Measurements from ENCODE around the gene ENPP7.

DNA sequence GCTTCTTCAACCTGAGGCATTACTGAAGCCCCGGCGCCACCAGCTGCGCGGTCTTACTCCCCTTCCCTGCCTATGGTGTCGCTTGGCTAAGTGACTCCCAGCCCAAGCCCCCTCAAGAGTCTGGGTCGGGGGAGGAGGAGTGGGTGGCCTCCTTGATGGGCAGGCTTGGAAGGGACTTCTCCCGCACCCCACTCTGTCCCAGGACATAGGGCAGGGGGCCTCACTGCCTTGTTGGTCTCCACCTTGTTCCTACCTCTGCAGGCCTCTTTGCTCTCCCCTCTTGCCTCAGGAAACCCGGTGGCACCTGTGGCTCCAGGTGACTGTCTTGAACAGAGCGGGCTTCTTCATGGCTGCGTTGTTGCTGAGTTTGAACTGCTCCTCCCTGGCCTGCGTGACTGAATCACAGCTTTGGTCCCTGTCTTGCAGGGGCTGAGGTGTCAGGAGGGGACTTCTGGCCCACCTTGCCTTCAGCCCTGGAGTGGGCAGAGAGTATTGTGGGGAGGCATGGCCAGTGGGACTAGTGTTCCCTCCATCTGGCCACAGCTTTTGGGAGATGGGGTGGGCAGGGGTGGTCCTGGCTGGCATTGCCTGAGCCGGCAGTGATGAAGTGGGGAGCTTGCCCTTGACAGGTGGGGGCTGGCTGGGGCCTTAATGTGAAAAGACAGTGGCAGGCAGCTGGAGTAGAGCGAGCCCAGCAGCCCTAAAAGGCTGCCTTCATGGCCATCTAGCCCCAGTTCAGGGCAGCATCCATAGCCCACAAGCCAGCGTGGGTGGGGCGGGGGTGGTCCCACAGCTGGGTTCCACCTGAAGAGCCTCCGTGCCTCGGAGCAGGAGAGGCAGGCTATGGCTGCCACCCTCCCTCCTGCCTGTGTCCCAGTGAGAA, 54.5 kb downstream of the ENPP7 start:
- TF ChIP-seq EP300 (IDR thresholded peaks at IDR 0.05; ENCODE audit: borderline replicate concordance) = no peak
- no peak for TF ChIP-seq YY1 (IDR thresholded peaks at IDR 0.05; ENCODE audit: low read depth)
- no peak for TF ChIP-seq TEAD4 (IDR thresholded peaks at IDR 0.05)
- TF ChIP-seq, protein P1, sequence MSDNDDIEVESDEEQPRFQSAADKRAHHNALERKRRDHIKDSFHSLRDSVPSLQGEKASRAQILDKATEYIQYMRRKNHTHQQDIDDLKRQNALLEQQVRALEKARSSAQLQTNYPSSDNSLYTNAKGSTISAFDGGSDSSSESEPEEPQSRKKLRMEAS (IDR thresholded peaks at IDR 0.05) = no peak
- no peak for TF ChIP-seq NFIC (IDR thresholded peaks at IDR 0.05)
- no peak for TF ChIP-seq TCF12 (IDR thresholded peaks at IDR 0.05; ENCODE audit: low read depth)
- TF ChIP-seq FOXM1 (IDR thresholded peaks at IDR 0.05; ENCODE audit: borderline replicate concordance, low read depth) = no peak

Measured in Ishikawa (cell line).